GM12878 (cell line): ENCODE results near the gene GPR89B. TPM values are rescaled to one million over a fixed set of nuclear protein-coding genes. Genes with fewer than 3 reads are reported as not detected.

Experiments
- EED ChIP-seq: sonication (generic); IDR thresholded peaks from 2 replicates; pipeline ENCODE4 v1.6.1; 2016; ENCODE audit warnings: antibody characterized with exemption, low read depth
- EP300 ChIP-seq, 2 experiments: fragments of 150-350 bp in 1 of 2; IDR thresholded peaks; 2 replicates each; pipeline ENCODE4 v1.6.1; 2011 to 2012; ENCODE audit warnings: low read depth in 2 of 2, low read length in 2 of 2, borderline replicate concordance in 1 of 2, improper control_type of control experiment in 1 of 2, inconsistent platforms in 1 of 2; ENCODE audit not compliant: control insufficient read depth in 1 of 2
- GABPA ChIP-seq: IDR thresholded peaks from 2 replicates; pipeline ENCODE4 v1.6.1; 2014; ENCODE audit warnings: antibody characterized with exemption, low read depth, mild to moderate bottlenecking, inconsistent platforms
- NBN ChIP-seq: fragments of 450-650 bp; IDR thresholded peaks from 2 replicates; pipeline ENCODE4 v1.6.1; 2016
- SMC3 ChIP-seq: IDR thresholded peaks from 2 replicates; pipeline ENCODE4 v1.6.1; 2011; ENCODE audit warnings: low read length, improper control_type of control experiment, borderline replicate concordance
- SREBF1 ChIP-seq: IDR thresholded peaks from 2 replicates; pipeline ENCODE4 v1.6.1; 2012; ENCODE audit warnings: mild to moderate bottlenecking, low read length
- ZBTB33 ChIP-seq: fragments of 450-650 bp; IDR thresholded peaks from 2 replicates; pipeline ENCODE4 v1.6.1; 2017; ENCODE audit warnings: mild to moderate bottlenecking
- polyA plus RNA-seq, 11 experiments: library from polyadenylated mRNA; depleted of rRNA in 4 of 11; unstranded in 6 of 11; stranded (reverse) in 5 of 11; fragments of >200 nt; fragmentation: Nextera tagmentation in 4 of 11; fragmentation: Illumina TruSeq in 1 of 11; extraction: Ambion mirVana in 4 of 11; extraction: Trizol in 1 of 11; gene quantifications; 1 replicate in 1 of 11; 2 replicates in 10 of 11; pipeline versions ENCODE4 v1.2.1 to v1.2.3, GENCODE V29; 2011 to 2016; ENCODE audit warnings: inconsistent platforms in 2 of 11, missing spikeins in 2 of 11, low read depth in 1 of 11
- total RNA-seq, 4 experiments: library from RNA; depleted of rRNA in 3 of 4; stranded (reverse); fragments of >200 nt in 3 of 4; fragmentation: Illumina TruSeq in 1 of 4; extraction: Trizol in 1 of 4; gene quantifications; 2 replicates each; pipeline versions ENCODE4 v1.2.1 to v1.2.3, GENCODE V29; 2013 to 2021
- TF ChIP-seq, protein P1 (sequence below): fragments of 450-650 bp; IDR thresholded peaks from 2 replicates; pipeline ENCODE4 v1.6.1; 2016; ENCODE audit warnings: mild to moderate bottlenecking, moderate library complexity, borderline replicate concordance
- TF ChIP-seq, protein P2 (sequence below): IDR thresholded peaks from 2 replicates; pipeline ENCODE4 v1.6.1; 2012; ENCODE audit warnings: improper control_type of control experiment, low read depth, low read length; ENCODE audit not compliant: insufficient replicate concordance
- TF ChIP-seq, protein P3 (sequence below): fragments of 450-650 bp; IDR thresholded peaks from 2 replicates; pipeline ENCODE4 v1.6.1; 2014; ENCODE audit warnings: mild to moderate bottlenecking

The GPR89B gene
- total and polyA plus RNA-seq, 10 of the 15 experiments (the other 5 are each of a cell fraction or from before 2014, with no cell fraction given): 7.5 to 28.9 (median 16.6) TPM

GRCh38 chr1:147879911-147880310 is 48.3 kb upstream of the GPR89B start (continued):
- TF ChIP-seq, protein P1, sequence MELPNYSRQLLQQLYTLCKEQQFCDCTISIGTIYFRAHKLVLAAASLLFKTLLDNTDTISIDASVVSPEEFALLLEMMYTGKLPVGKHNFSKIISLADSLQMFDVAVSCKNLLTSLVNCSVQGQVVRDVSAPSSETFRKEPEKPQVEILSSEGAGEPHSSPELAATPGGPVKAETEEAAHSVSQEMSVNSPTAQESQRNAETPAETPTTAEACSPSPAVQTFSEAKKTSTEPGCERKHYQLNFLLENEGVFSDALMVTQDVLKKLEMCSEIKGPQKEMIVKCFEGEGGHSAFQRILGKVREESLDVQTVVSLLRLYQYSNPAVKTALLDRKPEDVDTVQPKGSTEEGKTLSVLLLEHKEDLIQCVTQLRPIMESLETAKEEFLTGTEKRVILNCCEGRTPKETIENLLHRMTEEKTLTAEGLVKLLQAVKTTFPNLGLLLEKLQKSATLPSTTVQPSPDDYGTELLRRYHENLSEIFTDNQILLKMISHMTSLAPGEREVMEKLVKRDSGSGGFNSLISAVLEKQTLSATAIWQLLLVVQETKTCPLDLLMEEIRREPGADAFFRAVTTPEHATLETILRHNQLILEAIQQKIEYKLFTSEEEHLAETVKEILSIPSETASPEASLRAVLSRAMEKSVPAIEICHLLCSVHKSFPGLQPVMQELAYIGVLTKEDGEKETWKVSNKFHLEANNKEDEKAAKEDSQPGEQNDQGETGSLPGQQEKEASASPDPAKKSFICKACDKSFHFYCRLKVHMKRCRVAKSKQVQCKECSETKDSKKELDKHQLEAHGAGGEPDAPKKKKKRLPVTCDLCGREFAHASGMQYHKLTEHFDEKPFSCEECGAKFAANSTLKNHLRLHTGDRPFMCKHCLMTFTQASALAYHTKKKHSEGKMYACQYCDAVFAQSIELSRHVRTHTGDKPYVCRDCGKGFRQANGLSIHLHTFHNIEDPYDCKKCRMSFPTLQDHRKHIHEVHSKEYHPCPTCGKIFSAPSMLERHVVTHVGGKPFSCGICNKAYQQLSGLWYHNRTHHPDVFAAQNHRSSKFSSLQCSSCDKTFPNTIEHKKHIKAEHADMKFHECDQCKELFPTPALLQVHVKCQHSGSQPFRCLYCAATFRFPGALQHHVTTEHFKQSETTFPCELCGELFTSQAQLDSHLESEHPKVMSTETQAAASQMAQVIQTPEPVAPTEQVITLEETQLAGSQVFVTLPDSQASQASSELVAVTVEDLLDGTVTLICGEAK: no peak
- no peak for TF ChIP-seq SREBF1
- no peak for TF ChIP-seq ZBTB33
- TF ChIP-seq NBN: no peak
- TF ChIP-seq GABPA: no peak
- no peak for TF ChIP-seq EP300 (IDR thresholded peaks at IDR 0.05; ENCODE audit: borderline replicate concordance in 1 of 2, control insufficient read depth in 1 of 2, low read depth in 2 of 2, low read length in 2 of 2)
- no peak for TF ChIP-seq EED
- TF ChIP-seq, protein P2, sequence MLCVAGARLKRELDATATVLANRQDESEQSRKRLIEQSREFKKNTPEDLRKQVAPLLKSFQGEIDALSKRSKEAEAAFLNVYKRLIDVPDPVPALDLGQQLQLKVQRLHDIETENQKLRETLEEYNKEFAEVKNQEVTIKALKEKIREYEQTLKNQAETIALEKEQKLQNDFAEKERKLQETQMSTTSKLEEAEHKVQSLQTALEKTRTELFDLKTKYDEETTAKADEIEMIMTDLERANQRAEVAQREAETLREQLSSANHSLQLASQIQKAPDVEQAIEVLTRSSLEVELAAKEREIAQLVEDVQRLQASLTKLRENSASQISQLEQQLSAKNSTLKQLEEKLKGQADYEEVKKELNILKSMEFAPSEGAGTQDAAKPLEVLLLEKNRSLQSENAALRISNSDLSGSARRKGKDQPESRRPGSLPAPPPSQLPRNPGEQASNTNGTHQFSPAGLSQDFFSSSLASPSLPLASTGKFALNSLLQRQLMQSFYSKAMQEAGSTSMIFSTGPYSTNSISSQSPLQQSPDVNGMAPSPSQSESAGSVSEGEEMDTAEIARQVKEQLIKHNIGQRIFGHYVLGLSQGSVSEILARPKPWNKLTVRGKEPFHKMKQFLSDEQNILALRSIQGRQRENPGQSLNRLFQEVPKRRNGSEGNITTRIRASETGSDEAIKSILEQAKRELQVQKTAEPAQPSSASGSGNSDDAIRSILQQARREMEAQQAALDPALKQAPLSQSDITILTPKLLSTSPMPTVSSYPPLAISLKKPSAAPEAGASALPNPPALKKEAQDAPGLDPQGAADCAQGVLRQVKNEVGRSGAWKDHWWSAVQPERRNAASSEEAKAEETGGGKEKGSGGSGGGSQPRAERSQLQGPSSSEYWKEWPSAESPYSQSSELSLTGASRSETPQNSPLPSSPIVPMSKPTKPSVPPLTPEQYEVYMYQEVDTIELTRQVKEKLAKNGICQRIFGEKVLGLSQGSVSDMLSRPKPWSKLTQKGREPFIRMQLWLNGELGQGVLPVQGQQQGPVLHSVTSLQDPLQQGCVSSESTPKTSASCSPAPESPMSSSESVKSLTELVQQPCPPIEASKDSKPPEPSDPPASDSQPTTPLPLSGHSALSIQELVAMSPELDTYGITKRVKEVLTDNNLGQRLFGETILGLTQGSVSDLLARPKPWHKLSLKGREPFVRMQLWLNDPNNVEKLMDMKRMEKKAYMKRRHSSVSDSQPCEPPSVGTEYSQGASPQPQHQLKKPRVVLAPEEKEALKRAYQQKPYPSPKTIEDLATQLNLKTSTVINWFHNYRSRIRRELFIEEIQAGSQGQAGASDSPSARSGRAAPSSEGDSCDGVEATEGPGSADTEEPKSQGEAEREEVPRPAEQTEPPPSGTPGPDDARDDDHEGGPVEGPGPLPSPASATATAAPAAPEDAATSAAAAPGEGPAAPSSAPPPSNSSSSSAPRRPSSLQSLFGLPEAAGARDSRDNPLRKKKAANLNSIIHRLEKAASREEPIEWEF: no peak
- TF ChIP-seq, protein P3, sequence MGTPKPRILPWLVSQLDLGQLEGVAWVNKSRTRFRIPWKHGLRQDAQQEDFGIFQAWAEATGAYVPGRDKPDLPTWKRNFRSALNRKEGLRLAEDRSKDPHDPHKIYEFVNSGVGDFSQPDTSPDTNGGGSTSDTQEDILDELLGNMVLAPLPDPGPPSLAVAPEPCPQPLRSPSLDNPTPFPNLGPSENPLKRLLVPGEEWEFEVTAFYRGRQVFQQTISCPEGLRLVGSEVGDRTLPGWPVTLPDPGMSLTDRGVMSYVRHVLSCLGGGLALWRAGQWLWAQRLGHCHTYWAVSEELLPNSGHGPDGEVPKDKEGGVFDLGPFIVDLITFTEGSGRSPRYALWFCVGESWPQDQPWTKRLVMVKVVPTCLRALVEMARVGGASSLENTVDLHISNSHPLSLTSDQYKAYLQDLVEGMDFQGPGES: no peak
- TF ChIP-seq SMC3: no peak
